Measurements from ENCODE around the gene RNPEP.
A peak's percentile ranks its signal among the peaks of the same experiment; 100 is the strongest.
"Not testable (repeated sequence)": the region's sequence is repeated elsewhere in the genome, so short reads cannot be mapped to it uniquely, and the experiment has no call there.

RNPEP gene

DNA sequence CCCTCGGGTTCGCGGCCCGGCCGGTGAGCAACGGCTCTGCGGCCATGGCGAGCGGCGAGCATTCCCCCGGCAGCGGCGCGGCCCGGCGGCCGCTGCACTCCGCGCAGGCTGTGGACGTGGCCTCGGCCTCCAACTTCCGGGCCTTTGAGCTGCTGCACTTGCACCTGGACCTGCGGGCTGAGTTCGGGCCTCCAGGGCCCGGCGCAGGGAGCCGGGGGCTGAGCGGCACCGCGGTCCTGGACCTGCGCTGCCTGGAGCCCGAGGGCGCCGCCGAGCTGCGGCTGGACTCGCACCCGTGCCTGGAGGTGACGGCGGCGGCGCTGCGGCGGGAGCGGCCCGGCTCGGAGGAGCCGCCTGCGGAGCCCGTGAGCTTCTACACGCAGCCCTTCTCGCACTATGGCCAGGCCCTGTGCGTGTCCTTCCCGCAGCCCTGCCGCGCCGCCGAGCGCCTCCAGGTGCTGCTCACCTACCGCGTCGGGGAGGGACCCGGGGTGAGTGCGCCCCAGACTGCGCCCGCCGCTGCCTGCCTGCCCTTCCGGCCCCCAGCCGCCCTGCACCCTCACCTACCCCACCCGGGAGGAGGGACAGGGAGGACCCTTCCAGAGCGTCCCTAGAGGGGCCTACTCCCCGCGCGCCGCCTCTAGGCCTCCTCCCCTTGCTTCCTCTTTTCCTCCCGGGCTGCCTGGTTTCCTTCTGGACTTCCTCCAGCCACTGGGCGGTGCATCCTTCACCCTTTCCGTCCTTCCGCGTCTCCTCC, at the start of gene RNPEP:
TSS of gene RNPEP (plus strand) at position 26 of the 757 bp plus-strand sequence. CDS start at position 45, 19 bp downstream.
- peak; percentile 26 to 40 for DNase-seq (ENCODE audit: low read depth in 2 of 2)

- no peak for DNase-seq (ENCODE audit: low read depth in 2 of 2)
Measured at GRCh38 chr1:201933840-201934430, 48.5 kb upstream of the RNPEP start.

DNA sequence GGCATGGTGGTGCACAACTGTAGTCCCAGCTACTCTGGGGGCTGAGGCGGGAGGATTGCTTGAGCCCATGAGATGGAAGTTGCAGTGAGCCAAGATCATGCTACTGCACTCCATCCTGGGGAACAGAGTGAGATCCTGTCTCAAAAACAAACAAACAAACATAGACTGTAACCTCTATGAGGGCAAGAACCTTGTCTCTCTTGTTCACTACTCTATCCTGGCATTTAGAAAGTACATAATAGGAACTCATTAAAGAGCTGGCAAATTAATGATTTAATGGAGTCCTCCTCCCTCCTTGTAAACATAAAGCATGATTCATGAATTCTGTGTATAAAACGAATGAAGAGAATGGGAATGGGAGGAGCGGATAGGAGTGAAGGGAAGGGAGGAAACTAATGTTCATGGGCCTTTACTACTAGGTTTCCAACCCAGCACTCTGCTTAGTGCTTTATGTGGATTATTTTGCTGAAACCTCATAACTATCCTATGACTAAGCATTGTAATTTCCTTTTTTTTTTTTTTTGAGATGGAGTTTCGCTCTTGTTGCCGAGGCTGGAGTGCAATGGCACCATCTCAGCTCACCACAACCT, 44.7 kb upstream of the RNPEP start:
- DNase-seq (ENCODE audit: low read depth in 2 of 2): no peak

DNA sequence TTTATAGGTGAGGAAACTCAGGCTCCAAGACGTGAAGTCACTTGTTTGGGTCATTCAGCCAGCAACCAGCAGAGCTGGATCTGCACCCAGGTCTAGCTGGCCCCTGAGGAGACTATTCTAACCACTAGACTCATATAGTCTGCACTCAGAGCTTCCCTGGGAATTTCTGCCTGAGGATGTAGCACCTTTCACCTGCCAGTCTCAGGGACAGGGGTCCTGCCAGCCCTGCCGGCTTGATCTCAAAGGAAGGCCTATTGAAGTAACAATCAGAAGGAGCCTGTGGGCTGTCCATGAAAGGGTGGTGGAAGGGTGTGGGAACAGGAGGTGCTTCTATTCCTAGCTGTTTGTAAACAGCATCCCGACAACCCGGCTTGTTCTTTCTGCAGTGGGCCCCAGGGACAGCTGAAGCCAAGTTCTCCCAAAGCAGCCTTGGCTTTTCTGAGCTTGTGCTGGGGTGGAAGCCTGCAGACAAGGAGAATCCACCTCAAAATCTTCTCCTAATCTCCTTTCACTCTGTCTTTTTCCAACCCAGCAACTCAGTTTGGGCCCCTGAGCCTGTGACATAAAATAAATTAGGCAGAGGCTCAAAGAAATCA, 43.9 kb upstream of the RNPEP start:
- DNase-seq (ENCODE audit: low read depth in 2 of 2): no peak

DNA sequence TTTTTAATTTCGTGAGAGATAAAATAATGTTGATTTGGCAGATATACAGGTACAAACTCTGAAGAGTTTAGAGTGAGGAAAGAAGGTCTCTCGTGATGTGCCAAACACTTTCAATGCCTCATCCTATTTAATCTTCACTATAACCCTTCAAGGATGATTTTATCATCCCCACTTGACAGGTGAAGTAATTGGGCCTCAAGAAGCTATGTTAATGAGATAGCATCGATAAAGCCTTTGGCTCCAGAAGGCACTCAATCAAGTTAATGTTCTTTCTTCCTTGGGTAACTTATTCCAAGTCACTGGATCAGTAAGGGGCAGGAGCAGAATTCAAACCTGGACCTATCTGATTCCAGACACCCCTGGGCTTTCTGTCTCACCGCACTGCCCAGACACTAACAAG, 43.3 kb upstream of the RNPEP start:
- DNase-seq (ENCODE audit: low read depth in 2 of 2): no peak

DNA sequence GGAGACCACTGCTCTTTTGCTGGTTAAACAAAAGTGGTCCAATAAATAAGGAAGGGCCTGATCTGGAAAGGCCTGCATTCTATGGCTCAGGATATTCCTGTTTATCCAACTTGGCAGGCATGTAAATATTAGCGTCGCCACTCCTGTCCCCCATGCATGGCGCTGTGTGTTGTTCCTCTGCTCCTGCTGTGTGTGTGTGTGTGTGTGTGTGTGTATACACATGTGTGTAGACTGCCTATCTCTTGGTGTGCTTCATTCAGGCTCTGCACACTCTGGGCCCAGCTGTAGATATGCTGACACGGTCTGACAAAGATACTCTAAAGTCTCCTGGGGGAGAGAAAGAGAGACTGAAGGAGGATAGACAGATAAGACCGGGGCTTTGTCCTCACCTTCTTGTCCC, 42.9 kb upstream of the RNPEP start:
- DNase-seq (ENCODE audit: low read depth in 2 of 2): no peak

- not testable (repeated sequence) for DNase-seq (ENCODE audit: low read depth in 2 of 2)
Measured at GRCh38 chr1:201940316-201940715, 42.1 kb upstream of the RNPEP start.

GRCh38 chr1:201941420-201942128, 40.9 kb upstream of the RNPEP start:
- DNase-seq (ENCODE audit: low read depth in 2 of 2): no peak

DNA sequence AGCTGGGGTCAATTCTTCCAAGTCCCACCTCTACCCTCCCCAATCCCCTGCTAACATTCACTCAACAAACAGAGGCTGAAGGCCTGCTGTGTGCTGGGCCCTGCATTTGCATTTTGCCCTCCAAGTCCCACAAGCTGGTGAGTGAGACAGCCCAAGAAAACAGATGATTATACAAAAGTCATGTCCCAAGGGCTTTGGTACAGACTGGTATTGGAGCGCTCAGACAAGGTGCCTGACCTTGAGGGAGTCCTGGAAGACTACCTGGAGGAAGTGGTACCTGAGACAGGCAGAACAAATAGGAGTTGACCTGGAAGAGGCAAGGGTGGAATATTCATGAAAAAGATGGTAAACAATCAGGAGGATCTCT, 40.3 kb upstream of the RNPEP start:
- no peak for DNase-seq (ENCODE audit: low read depth in 2 of 2)

DNA sequence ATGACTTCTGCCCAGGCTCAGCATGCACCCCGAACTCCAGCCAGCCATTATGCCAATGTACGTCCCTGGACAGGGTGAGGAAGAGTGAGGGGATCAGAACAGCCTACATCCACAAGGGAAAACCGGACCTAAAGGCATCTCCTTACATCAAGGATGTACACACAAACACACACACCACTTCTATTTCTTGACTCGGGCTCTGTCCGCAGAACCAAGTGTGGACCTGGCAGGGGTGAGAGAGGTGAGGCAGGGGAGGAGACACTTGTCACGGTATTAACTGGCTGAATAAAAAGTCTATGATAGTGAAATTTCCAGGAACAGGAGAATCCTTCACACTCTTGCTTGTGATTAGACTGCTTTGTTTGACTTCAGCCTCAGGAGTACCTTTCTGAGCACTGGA, 38.4 kb upstream of the RNPEP start:
- no peak for DNase-seq (ENCODE audit: low read depth in 2 of 2)

GRCh38 chr1:201944639-201945038, 37.8 kb upstream of the RNPEP start:
- no peak for DNase-seq (ENCODE audit: low read depth in 2 of 2)

GRCh38 chr1:201945157-201945556, 37.3 kb upstream of the RNPEP start:
- DNase-seq (ENCODE audit: low read depth in 2 of 2): no peak

GRCh38 chr1:201945863-201946223, 36.6 kb upstream of the RNPEP start:
- no peak for DNase-seq (ENCODE audit: low read depth in 2 of 2)

- no peak for DNase-seq (ENCODE audit: low read depth in 2 of 2)
Measured at GRCh38 chr1:201946224-201946908, 36.1 kb upstream of the RNPEP start, which contains the start of gene LMOD1. TSS of gene LMOD1 (minus strand) at chr1:201946548. CDS start at chr1:201946340, 208 bp downstream.

DNA sequence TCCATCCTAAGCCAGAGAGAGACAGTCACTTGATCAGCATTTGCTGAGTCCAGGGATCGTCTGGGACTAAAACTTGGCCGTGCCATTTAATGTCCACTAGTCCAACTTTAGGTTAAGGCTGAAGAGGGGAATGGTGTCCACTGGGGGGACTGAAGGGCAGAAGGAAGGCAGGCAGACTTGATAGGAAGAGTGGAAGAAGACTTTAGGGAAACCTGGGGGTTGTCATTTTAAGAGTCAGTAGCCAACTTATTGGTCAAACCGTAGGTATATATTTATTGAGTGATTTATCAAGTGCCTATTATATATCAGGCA, 34.8 kb upstream of the RNPEP start:
- no peak for DNase-seq (ENCODE audit: low read depth in 2 of 2)

DNA sequence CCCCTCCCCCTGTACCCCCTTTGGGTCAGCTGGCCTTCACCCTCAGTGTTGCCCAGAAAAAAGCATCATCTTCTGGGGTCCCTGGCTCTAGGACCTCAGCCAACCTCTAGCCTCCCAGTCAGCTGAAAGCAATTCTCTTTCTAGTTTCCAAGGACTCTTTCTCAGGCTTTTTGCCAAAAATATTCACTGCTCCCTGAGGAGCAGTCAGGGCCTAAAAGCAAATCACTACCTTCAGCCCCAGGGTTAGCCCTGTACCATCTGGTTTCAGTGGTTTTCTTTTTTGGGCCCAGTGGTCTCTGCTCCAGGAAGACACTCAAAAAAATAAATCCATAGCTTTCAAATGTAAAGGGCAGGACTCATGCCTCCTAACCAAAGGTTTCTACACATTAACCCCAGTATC, 33.0 kb upstream of the RNPEP start:
- no peak for DNase-seq (ENCODE audit: low read depth in 2 of 2)

- DNase-seq (ENCODE audit: low read depth in 2 of 2): no peak
Measured at GRCh38 chr1:201954263-201955008, 28.0 kb upstream of the RNPEP start.

DNA sequence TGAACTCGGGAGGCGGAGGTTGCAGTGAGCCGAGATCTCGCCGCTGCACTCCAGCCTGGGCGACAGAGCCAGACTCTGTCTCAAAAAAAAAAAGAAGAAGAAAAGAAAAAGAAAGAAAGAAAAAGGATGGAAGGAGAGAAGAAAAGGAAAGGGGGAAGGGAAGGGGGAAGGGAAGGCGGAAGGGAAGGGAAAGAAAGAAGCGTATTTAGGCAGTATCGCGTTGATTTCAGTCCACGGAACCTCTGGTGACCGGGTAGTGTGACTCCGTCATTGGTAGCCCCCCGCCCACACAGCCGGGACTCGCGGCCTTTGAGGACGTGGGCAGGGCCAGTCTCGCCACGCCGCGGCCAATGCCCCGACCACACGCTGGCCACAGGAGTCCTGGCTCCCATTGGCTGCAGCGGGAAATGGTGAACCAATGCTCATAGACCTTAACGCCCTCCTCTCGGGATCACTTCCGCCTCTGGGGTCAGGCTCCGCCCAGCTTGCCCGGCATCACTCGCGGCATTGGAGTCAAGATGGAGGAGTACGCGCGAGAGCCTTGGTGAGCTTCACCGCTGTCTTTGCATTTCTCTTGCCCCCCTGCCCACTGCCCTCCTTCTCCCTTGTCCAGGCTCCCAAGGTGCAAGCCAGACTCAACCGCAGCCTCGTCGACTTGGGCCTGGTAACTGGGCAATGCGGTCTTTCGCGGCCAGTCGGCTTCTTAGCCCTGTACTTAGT, 27.3 kb upstream of the RNPEP start, which contains the start of gene TIMM17A:
TSS of gene TIMM17A (plus strand) at position 495 of the 720 bp plus-strand sequence. CDS start at position 519, 24 bp downstream.
- peak; percentile 91 to 93 for DNase-seq (ENCODE audit: low read depth in 2 of 2)

- no peak for DNase-seq (ENCODE audit: low read depth in 2 of 2)
Measured at GRCh38 chr1:201955729-201956143, 26.7 kb upstream of the RNPEP start.

DNA sequence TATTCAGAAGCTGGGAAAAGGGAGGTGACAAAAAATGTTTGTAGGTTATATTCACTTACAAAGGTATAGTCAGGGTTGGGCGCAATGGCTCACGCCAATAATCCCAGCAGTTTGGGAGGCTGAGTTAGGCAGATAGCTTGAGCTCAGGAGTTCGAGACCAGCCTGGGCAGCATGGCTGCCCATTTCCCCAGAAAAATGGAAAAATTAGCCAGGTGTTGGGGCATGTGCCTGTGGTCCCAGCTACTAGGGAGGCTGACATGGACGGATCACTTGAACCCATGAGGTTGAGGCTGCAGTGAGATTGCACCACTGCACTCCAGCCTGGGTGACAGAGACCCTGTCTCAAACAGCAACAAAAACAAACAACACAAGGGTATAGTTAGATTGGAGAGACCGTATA, 24.1 kb upstream of the RNPEP start:
- DNase-seq (ENCODE audit: low read depth in 2 of 2): no peak

Measured in stimulated activated CD8-positive, alpha-beta memory T cell treated with anti-CD3 and anti-CD28 coated beads, Interleukin-2, amount 100 ng/mL, for 48 hours (primary cell).